Measurements from ENCODE around the gene TRAF4.

- TF ChIP-seq POLR2A (IDR thresholded peaks at IDR 0.05; ENCODE audit: low read depth, low read length): no peak
- TF ChIP-seq TAF1 (IDR thresholded peaks at IDR 0.05; ENCODE audit: low read depth, low read length): no peak
- TF ChIP-seq POLR2AphosphoS5 (IDR thresholded peaks at IDR 0.05; ENCODE audit: low read depth, low read length): no peak
- no peak for TF ChIP-seq SPI1 (IDR thresholded peaks at IDR 0.05; ENCODE audit: low read depth, low read length)
These were observed 38.0 kb upstream of the TRAF4 start for GRCh38 chr17:28705728-28706334.
